Measurements from ENCODE around the gene ZNF408.
"Not testable (repeated sequence)": the region's sequence is repeated elsewhere in the genome, so short reads cannot be mapped to it uniquely, and the experiment has no call there.

ZNF408 gene

DNA sequence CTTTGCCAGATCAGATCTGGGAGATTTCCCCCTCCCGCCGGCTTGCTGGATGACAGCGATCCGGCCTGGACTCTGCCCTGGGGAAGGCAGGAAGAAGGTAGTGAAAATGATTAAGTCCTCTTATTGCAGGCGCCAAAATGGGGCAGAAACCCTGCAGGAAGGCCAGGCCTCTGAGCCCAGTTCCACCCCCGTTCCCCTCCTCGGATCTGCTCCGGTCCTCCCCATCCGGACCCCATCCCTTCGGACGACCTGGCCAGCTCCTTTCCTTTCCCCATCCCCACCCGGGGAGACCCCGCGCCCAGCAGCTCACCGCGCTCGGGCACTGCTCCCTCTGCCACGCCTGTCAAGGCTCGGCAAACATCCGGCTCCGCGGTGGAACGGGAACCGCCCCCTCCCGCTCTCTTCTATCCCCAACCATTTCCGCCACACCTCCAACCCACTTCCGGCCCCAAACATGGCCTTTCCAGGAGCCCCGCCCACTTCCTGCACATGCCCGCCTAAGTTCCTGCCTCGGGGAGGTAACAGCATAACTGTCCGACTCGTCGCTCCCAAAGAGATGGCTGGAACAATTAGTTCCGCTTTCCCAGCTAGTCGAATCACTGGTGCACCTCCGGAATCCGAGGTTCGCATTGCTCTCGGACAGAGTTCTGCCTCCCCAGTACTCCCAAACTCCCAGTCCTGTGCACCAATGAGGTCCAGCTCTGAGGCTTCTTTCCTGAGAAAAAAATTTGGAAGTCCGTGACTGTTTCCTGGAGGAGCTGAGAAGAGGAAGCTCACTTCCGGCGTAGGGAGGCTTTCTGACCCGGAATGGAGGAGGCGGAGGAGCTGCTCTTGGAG, at the start of gene ZNF408, which contains the start of gene ARHGAP1:
TSS of gene ZNF408 (plus strand) at position 791 of the 837 bp plus-strand sequence. CDS start at position 808, 17 bp downstream.
TSS of gene ARHGAP1 (minus strand) at position 379 of the 837 bp plus-strand sequence. CDS start 4,512 bp downstream, outside the sequence.
- DNase-seq, result peak; percentile 94

DNA sequence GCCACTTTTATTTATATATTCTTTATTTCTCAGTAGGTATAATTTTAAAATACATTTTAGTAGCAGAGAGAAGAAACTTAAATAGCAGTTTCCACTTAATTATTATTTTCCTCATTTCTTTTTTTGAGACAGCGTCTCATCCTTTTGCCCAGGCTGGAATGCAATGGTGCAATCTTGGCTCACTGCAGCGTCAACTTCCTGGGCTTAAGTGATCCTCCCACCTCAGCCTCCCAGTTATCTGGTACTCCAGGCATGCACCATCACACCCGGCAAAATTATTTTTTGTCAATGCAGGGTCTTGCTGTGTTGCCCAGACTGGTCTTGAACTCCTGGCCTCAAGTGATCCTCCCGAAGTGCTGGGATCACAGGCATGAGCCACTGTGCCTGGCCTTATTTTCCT, 45.2 kb upstream of the ZNF408 start:
- DNase-seq, result no peak

DNA sequence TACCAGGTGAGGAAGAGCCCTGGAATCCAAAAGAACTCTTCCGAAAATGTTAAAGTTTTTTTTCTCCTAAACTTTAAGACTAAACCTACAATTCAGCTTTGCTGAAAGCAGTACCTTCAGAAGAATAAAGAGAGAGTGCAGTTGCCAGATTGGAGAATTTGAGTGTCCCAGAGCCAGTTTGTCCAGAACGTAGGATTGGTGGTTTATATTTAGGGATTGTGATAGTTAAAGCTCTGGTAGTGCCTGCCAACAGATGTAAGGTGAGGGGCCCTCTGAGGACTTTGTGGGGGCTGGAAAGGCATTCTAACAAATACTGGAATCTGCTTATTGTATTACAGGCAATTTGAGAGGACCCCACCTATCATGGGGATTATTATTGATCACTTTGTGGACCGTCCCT, 43.6 kb upstream of the ZNF408 start:
- no peak for DNase-seq

DNA sequence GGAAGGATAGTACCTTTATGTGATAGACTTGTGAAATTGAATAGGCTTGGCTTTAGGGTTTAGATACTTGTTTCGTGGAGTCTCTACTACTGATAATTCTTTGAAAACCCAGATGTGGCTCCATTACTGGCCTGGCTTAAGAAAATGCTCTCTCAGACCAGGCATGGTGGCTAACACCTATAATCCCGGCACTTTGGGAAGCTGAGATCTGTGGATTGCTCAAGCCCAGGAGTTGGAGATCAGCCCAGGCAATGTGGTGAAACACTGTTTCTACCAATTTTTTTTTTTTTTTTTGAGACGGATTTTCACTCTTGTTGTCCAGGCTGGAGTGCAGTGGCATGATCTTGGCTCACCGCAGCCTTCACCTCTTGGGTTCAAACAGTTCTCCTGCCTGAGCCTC, 42.6 kb upstream of the ZNF408 start:
- no peak for DNase-seq

DNA sequence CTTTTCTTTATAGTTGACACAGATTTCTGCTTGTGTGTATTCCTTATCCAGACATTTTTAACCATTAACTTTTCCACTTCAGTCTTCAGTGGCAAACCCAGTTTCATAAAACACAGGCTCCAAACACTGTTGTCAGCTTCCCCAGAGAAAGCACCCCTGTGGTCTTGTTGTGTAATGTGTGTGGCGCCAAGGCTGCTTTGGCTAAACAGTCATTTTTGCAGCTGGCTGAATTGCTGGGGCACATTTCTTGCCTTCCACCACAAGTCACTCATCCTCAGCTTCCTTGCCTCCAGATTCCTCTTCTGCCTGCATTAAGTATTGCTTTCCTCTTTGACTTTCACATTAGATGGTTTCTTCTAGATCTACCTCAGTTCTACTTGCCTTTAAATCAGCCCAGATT, 40.9 kb upstream of the ZNF408 start:
- DNase-seq, result no peak

DNA sequence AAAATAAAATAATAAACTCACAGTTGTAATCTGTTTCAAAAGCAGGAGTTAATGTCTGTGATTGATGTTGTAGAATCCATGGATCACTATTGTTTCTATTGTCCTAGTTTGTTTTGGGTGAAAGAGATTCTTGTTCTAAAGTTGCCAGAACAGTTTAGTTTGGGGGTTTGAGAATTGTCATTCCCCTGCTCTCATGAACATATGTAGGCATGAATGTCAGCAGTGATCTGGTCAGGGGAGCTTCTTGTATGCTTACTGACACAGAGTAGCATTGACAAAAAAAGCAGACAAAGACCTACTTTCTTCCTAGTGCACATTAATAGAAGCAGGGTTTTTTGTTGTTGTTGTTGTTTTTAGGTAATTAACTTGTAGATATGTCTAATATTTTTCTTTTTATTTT, 39.0 kb upstream of the ZNF408 start:
- no peak for DNase-seq

DNA sequence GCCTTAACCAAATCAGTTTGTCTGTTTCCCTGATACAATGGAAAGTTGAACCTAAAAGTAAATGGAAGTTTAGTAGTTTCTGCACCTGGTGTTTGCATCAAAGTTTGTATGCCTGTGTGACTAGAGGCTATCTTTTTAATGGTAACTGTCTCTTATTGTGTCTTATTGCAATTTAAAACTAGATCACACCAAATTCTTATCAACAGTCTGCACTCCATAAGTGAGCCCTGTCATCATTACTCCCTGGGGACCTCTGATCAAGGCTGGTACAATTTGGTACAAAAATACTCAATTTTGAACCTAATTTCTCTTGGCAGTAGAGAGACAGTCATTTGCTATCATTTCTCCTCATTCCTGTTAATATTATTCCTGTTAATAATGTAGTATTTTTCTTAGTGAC, 38.5 kb upstream of the ZNF408 start:
- DNase-seq, result no peak

DNA sequence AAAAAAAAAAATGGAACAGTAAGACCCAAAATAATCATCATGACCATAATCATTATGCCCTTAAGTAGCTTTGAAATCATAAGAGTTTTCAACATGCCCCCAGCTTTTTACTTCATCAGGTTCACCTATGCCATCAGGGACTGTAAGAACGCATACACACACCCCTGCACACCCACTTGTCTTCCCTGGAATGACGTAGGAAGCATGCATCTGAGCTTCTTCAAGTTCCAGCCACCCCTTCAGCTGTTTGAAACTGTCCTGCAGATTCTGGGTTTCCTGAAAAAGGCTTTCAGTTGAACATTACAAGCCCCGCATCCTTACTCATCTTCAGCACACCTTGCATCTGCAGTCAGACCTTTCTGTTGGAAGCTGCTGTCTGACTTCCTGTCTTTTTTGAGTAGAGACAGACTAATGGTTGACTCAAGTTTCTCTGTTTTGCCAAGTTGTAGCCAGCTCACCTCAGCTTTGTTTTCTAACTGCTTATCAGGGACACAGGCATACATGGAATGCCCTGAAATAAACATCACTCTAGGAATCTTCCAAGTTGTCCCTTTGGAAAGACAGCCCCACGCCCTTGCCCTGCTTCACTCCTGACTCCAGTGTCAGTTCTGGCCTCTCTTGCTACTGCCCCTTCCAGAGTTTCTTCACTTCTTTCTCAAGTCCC, 37.4 kb upstream of the ZNF408 start:
- no peak for DNase-seq

DNA sequence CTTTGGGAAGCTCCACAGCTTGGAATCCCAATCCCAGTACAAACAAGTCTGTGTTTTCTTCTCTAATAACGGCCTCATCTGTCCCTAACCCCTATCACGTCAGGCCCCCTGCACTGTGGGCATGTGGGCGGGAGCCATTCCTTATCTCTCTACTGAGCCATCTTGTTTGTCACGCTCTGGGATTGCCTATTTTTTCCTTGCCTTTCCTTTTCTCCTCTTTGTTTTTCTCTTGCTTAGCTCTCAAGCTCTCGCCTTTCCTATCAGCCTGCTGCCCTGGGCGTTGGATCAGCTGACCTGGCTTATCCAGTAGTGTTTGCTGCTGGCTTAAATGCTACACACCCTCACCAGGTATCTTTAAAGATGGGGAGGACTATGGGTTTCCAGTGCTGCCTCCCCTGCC, 36.2 kb upstream of the ZNF408 start:
- DNase-seq, result no peak

DNA sequence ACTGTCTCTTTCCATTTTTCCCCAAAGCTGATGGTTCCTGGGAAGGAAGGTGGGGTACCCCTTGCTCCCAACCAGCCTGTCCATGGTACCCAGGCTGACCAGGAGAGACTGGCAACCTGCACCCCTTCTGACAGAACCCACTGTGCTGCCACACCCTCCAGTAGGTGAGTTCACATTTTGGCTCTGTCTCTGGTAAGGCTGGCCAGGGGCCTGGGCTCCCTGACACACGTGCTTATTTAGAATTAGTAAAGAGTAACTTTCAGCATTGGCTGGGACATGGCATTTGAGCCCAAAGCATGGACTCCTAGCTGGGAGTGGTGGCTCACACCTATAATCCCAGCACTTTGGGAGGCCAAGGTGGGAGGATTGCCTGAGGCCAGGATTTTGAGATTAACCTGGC, 35.5 kb upstream of the ZNF408 start:
- DNase-seq, result no peak

DNA sequence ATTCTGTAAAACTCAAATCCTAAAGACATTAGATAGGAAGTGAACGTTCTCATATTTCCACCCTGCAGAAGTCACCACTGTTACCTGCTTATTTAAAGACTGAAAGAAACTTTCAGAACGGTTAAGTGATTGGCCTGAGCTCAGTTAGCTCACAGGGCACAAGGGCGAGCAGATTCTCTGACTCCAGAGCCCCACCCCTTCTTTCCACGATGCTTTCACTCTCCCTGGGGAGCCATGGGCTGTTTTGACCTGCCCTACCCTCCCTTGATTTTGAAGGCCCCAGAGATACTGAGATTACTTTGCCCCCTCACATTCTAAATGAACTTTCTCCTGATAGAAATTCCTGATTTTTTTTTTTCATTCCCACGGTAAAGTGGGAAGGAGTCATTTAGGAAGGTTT, 34.3 kb upstream of the ZNF408 start:
- no peak for DNase-seq

DNA sequence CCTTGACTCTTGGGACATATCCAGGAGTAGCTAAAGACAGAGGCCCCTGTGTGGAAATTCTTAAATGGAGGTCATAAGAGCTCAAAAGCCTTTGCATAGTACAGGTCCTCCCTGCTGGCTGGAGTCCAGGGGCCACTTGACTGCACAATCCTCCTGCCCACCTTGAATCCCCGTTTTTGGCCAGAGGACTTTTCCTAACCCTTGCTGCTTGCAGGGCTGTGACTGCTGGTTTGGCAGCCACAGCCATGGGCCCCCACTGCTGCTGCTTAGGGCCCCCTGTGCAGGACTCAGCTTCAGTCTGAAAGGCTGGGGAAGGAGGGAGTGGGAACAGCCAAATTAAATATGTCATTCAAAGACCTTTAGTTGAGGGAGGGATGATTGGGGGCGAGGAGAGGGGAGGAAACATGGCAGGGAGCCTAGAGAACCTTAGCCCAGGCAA, 33.8 kb upstream of the ZNF408 start:
- DNase-seq, result no peak

DNA sequence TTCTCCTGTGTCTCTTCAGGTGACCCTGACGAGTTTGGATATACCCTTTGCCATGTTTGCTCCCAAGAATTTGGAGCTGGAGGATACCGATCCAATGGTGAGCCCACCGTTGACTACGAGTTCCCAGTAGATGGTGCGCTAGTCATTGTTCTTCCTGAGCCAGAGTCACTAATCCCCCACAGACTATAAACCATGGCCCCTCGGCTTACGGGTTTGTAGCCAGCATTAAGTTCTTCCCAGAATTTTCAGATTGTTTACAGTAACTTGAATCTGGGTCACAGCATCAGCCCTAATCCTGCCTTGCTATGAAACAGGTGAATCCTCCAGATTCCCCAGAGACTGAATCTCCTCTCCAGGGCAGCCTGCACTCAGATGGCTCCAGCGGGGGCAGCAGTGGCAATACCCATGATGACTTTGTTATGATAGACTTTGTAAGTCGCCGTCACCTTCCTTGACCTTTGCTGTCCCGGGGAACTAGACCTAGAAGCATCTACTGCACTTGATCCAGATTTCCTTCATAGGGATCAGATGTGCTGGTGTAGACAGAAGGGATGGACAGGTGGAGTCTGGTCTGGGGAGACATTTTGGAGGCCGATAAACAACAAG, 32.2 kb upstream of the ZNF408 start:
- DNase-seq, result no peak

DNA sequence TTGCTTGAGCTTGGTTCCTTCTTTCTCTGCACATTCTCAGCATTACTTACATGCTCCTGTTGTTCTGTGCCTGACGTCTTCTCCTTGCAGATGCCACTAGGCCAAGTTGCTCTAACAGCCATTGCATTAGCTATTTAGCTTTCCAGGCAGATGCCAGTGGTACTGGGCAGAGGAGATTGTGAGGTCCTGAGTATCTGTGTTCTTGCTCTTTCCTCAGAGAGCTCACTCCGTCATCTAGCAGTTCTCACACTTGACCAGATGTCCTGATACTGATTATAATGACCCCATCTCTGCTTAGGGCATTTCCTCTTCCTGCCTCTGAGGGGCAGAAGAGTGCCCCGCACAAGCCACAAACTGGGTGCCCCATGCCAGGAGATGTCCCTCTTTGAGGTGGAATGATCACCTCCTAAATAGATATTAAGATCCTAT, 31.1 kb upstream of the ZNF408 start:
- DNase-seq, result no peak

DNA sequence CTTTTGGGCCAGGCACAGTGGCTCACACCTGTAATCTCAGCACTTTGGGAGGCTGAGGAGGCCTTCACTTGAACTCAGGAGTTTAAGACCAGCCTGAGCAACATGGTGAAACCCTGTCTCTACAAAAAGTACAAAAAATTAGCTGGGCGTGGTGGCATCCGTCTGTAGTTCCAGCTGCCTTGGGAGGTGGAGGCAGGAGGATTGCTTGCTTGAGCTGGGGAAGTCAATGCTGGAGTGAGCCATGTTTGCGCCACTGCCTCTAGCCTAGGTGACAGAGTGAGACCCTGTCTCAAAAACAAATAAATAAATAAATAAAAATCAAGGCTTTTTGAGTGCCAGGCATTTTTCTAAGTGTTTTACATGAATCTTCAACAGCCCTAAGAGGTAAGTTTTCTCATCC, 30.3 kb upstream of the ZNF408 start:
- DNase-seq, result not testable (repeated sequence)

DNA sequence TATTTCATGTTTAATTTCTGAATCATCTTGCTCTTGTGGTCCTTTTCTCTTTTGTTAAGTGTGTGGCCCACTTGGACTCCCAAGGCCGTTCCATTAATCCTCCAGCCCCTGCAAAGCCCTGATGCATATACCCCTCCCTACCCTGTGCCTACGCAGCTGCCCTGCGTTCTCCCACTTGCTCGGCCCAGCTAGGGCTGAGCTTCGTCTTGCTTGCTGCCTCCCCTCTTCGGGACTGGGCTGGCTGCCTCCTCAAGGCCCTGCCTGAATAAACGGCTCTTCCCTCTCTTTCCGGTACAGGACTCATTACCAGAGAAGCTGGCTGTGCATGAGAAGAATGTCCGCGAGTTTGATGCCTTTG, 28.9 kb upstream of the ZNF408 start:
- no peak for DNase-seq

DNA sequence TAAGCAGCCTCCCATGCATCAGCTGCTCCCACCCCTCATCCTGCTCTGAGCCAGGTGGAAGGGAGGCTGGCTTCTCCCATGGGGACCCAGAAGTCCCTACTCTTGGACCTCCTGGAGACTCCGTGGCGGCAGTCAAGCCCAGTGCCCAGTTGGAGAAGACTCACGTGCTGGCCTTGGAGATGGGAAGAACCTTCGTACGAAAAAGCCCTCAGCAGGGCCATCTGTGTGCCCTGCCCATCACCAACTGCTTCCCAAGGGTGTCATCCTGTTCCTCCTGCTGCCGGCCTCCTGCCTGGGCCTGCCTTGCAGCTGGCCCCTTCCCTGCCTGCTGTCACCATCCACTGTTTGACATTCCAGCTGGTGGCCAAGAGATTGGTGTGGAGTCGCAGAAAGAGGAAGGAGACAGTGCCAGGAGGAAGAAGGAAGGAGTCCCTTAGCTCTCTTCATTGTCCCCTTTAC, 28.4 kb upstream of the ZNF408 start:
- no peak for DNase-seq

DNA sequence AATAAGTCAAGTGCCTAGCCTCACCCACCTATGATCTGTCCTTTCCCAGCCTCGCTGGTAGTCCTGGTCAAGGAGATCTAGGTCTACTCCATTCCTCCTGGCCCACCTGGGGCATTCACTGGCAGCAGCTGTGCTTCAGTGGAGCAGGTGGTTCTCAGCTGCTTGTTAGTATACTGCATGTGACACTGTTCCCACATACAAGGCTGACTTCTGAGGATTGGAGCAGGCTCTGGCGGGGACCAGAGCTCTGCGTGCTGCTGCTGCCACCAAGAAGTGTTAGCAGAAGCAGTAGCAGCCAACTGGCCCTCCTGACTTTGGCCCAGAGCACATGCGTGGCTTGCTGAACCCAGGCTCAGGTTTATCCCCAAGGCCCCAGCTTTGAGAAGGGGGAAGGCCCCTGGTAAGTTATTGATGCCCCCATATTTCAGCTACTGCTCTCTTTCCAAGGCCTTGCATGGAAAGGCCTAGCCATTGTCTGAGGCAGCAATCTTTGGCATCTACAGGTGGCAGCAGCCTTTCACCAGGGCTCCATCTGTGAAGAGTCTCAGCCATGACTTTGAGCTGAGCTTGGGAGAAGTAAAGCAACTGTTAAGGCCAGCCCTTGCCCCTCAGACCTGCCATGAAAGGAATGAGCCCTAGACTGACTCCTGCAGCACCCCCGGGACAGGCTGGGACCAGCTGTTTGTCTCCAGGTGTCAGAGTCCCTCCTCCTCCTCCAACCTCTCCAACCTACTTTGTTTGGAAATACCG, 26.9 kb upstream of the ZNF408 start:
- no peak for DNase-seq

DNA sequence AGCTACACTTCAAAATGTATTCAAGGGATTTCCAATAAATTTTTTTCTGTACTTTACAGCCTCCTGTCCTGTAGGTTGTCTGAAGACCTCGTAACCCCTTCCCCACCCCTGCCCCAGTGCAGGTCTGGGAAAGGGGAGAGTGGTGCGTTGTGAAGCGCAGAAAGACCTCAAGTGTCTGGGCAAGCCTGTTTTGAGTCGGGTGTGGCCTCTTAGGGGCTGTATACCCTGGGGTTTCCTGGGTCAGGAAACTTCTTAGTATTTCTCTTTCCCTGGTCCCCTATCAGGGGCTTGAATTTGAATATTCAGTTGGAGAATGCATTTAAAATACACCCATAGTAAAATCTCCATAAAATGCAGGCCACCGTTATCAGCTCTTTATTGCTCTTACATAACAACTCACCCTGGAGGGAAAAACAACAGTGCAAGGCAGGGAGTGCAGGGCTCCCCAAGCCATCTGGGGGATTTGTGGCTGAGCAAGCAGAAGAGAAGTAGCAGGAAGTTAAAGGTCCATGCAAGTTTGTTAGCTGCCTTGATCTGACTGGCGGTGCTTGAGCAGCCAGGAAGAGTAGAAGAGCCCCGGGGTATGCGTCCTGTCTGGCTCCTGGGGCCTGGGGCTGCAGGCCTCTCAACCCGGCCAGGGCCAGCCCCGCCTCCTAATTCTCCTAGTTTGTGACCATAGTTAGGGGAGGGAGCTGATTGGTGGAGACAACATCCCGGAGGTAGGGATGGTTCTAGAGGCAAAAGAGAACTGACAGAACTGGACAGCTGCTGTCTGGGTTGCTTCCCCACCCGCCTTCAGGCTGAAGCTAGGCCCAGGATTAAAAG, 26.2 kb upstream of the ZNF408 start:
- no peak for DNase-seq

DNA sequence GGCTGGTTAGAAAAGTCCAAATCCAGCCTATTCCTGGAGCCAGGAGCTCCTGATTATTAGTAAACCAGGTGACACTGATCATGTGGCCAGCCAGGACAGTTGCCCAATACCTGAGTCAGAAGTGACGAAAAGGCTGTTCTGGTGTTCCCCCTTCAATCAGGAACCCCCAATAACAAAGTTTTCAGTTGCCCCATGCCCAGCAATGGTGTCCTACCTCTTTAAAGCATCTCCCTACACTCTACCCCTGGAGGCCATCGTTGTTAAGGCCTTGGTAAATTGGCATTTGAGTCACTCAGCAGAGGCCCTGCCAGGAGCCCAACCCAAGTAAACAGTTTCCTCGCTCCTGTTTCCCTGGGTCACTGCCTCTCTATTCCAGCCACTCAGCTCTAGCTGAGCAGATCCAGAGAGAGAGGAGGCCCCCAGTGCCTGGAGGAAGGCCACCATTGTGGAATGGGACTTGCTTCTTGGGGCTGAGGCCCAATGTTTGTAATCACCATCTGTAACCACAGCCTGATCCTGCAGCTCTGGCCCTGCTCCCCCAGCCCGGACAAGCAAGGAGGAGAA, 25.5 kb upstream of the ZNF408 start:
- no peak for DNase-seq

DNA sequence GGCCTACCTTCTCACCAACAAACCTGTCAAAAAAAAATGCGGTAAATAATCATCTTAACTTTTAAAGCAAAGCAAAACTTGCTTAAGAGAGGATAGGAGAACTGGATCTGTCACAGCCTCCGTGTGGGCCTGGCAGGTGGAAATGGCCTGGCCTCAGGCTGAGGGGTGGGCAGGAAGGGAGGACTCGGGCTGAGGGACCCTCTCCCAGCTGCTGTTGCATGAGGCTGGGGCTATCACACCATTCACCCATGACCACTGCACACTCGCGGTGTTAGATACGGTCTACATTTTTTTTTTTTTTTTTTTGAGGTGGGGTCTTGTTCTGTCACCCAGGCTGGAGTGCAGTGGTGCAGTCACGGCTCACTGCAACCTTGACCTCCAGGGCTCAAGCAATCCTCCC, 24.9 kb upstream of the ZNF408 start:
- DNase-seq, result no peak
